ENCODE results near the gene INPP5F. TPM values are rescaled to one million over a fixed set of nuclear protein-coding genes. Genes with fewer than 3 reads are reported as not detected.
"Not testable (repeated sequence)": the region's sequence is repeated elsewhere in the genome, so short reads cannot be mapped to it uniquely, and the experiment has no call there.

Gene INPP5F
- total RNA-seq, 1 experiment from 2014 or later = 18.5 TPM

- DNase-seq (ENCODE audit: low read depth) = no peak
These were observed 138.2 kb downstream of the INPP5F start for GRCh38 chr10:119863951-119864565.

- no peak for DNase-seq (ENCODE audit: low read depth)
These were observed 139.9 kb downstream of the INPP5F start for GRCh38 chr10:119865699-119866240.

- DNase-seq (ENCODE audit: low read depth) = no peak
These were observed 141.5 kb downstream of the INPP5F start for GRCh38 chr10:119867317-119867716.

GRCh38 chr10:119869398-119869797 lies 143.5 kb downstream of the INPP5F start:
- DNase-seq (ENCODE audit: low read depth) = not testable (repeated sequence)

GRCh38 chr10:119871881-119872609 lies 146.2 kb downstream of the INPP5F start:
- DNase-seq (ENCODE audit: low read depth) = peak; percentile 24

- DNase-seq (ENCODE audit: low read depth) = no peak
These were observed 146.7 kb downstream of the INPP5F start, which contains the start of gene MCMBP for GRCh38 chr10:119872610-119872859. Gene MCMBP, minus strand, starts transcription at chr10:119872843. Its CDS starts 259 bp downstream, at chr10:119872584.

- peak; percentile 82 for DNase-seq (ENCODE audit: low read depth)
These were observed 147.2 kb downstream of the INPP5F start for GRCh38 chr10:119872860-119873681.

- no peak for DNase-seq (ENCODE audit: low read depth)
These were observed 152.7 kb downstream of the INPP5F start for GRCh38 chr10:119878524-119878923.

Other genes starting within 250 kb of the INPP5F start
- 19.9 and 26.0 TPM in 2 replicates for gene RGS10, start 183.3 kb upstream of the INPP5F start, total RNA-seq (2014; rRNA removed)
- 43.9 and 47.7 TPM in 2 replicates for gene TIAL1, start 129.1 kb upstream of the INPP5F start, total RNA-seq (2014; rRNA removed)
- gene BAG3, start 74.7 kb upstream of the INPP5F start, total RNA-seq (2014; rRNA removed) = 26.5 and 27.3 TPM in 2 replicates
- 68.0 and 80.1 TPM in 2 replicates for gene MCMBP, start 146.8 kb downstream of the INPP5F start, total RNA-seq (2014; rRNA removed)
- 24.2 and 28.5 TPM in 2 replicates for gene SEC23IP, start 166.7 kb downstream of the INPP5F start, total RNA-seq (2014; rRNA removed)

All from LHCN-M2 (cell line).